ENCODE measurements around the gene SIPA1L3.

The SIPA1L3 gene

DNA sequence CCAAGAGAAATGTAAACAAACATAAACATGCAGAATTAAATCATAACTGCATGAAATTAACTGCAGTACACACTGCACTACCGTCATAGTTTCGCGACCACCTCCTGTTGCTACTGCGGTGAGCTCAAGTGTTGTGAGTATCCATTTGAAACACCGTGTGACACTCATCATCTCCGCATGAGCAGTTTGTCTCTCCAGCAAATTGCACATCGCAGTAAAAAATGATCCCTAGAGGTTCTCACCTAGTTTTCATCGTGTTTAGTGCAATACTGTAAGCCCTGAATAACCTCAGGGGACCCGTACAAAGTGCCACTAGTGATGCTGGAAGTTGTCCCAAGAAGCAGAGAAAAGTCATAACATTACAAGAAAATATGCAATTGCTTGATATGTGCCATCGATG, 169.3 kb downstream of the SIPA1L3 start:
- DNase-seq, result no peak

DNA sequence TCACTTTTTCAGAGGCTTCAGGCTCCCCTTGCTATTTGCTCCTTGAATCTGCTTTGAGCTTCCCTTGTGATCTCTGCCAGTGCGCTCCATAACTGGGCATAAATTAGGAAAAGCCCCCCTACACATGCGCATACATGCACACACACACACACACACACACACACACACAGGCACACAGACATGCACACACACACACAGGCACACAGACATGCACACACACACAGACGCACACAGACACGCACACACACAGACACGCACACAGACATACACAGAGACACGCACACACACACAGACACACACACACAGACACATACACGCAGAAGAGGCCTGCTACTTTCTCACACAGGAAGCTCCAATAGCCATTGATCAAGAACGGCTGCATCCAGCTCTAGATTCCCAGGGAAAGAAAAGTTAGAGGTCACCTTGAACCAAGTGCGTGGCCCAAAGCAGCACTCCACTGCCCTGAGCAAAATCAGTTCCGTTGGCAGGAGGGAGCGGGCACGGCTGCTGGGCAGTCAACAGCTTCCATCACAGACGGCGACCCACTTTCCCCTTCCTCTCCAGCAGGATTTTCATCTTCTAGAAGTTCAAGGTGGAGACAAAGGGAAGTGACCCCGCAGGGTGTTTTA, 171.4 kb downstream of the SIPA1L3 start:
- DNase-seq, result no peak

- DNase-seq, result no peak
These were observed 172.9 kb downstream of the SIPA1L3 start for GRCh38 chr19:38079926-38080380.

DNA sequence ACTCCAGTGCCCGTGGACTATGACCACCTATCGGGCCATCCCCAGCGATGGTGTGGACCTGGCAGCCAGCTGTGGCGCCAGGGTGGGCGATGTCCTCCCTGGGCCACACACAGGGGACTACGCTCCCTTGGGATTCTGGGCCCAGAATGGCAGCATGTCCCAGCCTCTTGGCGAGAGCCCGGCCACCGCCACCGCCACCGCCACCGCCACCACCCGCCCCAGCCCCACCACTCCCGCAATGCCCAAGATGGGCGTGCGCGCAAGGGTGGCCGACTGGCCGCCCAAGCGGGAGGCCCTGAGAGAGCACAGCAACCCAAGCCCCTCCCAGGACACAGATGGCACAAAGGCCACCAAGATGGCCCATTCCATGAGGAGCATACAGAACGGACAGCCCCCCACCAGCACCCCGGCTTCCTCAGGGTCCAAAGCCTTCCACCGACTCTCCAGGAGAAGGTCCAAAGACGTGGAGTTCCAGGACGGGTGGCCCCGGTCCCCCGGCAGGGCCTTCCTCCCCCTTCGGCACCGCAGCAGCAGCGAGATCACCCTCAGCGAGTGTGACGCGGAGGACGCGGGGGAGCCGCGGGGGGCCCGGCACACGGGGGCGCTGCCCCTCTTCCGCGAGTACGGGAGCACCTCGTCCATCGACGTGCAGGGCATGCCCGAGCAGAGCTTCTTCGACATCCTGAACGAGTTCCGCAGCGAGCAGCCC, 174.7 kb downstream of the SIPA1L3 start:
- DNase-seq, result no peak

DNA sequence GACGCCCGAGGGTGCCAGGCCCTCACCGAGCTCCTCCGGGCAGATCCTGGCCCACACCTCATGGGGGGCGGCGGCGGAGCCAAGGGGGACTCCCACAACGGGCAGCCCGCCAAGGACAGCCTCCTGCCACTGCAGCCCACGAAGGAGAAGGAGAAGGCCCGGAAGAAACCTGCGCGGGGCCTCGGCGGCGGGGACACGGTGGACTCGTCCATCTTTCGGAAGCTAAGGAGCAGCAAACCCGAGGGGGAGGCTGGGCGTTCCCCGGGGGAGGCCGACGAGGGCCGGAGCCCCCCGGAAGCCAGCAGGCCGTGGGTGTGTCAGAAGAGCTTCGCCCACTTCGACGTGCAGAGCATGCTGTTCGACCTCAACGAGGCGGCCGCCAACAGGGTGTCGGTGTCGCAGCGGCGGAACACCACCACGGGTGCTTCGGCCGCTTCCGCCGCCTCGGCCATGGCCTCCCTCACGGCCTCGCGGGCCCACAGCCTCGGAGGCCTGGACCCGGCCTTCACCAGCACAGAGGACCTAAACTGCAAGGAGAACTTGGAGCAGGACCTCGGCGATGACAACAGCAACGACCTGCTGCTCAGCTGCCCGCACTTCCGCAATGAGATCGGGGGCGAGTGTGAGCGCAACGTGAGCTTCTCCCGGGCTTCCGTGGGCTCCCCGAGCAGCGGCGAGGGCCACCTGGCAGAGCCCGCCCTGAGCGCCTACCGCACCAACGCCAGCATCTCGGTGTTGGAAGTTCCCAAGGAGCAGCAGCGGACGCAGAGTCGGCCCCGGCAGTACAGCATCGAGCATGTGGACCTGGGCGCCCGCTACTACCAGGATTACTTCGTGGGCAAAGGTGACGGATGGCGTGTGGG, 175.5 kb downstream of the SIPA1L3 start:
- no peak for DNase-seq

DNA sequence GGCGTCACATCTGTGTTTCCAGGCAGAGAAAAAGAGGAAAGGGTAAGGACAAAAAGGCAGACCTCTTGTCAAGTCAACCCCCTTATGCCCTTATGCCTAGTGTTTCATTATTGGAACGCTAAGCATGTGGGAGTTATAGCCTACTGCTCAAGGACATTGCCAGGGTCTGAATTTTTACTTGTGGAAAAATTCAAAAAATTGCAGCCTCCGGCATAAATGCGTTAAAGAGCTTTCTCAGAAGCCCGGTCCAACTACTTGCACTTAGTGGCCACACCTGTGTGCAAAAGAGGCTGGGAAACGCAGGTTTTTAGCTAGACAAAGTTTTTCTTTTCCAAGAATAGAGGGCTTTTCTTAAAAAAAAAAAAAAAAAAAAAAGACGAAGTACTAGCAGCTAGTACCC, 177.2 kb downstream of the SIPA1L3 start:
- DNase-seq, result no peak

- DNase-seq, result no peak
These were observed 182.4 kb downstream of the SIPA1L3 start for GRCh38 chr19:38089440-38089839.

- no peak for DNase-seq
These were observed 186.1 kb downstream of the SIPA1L3 start for GRCh38 chr19:38093154-38093553.

DNA sequence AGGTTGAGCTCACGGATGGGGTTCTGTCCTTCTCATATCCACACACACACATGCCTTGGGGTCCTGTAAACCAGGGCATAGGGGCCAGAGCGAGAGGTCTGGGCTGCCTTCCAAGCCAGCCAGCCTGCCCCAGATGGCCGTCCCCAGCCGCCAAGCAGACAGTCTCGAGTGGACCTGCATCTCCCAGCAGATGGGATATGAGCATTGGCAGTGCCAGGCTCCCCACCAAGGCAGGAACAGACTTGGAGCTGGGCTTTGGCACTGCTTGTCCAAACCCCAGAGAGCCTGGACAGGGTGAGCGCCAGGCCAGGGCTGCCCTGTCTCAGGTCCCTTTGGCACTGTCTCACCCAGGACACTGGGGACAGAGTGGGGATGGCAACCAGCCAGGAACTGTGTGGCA, 186.6 kb downstream of the SIPA1L3 start:
- DNase-seq, result no peak

GRCh38 chr19:38095411-38096308, 188.7 kb downstream of the SIPA1L3 start:
- peak; percentile 25 for DNase-seq

GRCh38 chr19:38099966-38100365, 193.0 kb downstream of the SIPA1L3 start:
- no peak for DNase-seq

GRCh38 chr19:38100589-38100988, 193.6 kb downstream of the SIPA1L3 start:
- DNase-seq, result no peak

GRCh38 chr19:38101723-38102122, 194.7 kb downstream of the SIPA1L3 start:
- no peak for DNase-seq

- DNase-seq, result no peak
These were observed 198.6 kb downstream of the SIPA1L3 start for GRCh38 chr19:38105574-38105973.

GRCh38 chr19:38107129-38107528, 200.1 kb downstream of the SIPA1L3 start:
- DNase-seq, result no peak

GRCh38 chr19:38111898-38112297, 204.9 kb downstream of the SIPA1L3 start:
- no peak for DNase-seq

DNA sequence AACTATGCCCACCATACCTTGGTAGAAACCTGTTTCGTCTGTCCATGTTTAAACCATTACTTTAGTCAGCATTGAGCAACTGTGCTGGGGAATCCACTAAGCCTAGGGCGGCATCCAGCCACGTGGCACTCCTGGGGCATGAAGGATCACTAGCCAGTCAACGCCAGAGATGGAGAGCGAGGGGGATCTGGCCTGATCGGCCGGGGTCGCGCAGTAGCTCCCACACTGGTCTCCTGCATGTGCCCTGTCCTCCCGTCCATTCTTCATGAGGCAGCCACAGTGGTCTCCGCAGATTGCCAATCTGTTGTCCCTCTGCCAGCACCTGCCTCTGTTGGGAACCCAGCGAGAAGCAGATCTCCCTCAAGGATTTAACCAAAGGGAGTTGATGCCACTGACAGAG, 207.6 kb downstream of the SIPA1L3 start:
- no peak for DNase-seq

- DNase-seq, result no peak
These were observed 208.3 kb downstream of the SIPA1L3 start for GRCh38 chr19:38115271-38115802.

GRCh38 chr19:38118176-38118575, 211.2 kb downstream of the SIPA1L3 start:
- DNase-seq, result no peak

DNA sequence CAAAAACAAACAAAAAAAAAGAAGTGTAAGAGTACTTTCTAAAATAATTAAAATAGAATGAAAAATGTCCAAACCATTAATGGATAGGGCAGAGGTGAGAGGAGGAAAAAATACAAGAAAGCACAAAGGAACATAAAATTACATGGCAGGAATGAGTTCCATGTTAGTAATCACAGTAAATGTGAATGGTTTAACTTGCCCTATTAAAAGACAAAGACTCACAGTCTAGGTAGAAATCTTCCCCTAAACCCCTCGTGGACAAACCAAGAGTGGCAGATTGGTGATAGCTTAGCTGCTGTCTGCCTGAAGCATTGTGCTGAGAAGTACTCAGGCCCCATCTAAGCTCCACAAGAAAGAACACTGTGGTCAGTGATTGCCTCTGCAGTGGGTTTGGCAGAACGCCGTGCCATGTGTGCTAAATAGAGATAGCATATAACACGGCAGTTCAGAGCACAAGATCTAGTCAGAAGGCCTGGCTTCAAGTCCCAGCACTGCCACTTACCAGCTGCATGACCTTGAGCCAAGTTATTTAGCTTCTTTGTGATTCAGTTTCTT, 213.5 kb downstream of the SIPA1L3 start:
- no peak for DNase-seq

- DNase-seq, result no peak
These were observed 215.5 kb downstream of the SIPA1L3 start for GRCh38 chr19:38122402-38123093.

Data from GDM1 (cell line).